RKO (cell line): ENCODE data around the gene ELFN1.

Experiments used
- DNase-seq: peaks from one replicate; pipeline ENCODE4 v3.0.0-alpha.2; 2016; ENCODE audit warnings: low spot score

Gene ELFN1

DNA sequence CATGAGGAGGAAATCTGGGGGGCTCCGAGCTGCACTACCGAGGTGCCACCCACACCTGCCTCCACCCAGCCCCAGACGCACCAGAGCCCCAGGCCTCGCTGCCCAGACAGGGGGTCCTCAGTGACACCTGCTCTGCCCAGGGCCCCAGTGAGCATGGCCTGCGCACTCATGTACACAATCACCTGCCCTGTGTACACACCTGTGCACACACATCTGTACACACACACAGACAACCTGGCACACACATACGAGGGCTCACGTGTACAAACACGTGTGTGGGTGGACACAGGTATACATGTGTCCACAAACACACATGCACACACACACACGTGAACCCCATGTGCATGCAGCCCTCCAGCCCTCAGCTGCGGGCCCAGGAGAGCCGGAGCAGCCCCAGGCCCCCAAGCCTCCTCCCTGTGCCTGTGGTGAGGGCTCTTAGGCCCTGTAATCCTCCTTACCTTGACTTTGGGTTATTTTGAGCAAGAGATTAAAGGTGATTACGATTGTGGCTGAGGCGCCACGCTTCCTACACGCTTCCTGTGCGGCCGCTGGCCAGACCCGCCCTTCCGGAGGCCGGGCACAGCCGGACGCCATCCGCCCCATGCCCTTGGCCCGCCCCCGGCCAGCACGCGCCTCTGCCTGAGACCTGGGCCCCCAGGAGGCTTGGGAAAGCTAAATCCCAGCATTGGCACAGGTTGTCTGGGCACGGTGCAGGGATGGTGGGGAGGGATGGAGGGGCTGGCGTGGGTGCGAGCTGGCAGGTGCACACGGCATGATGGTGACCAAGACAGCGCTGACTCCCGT, 71.9 kb downstream of the ELFN1 start:
- peak; percentile 75 for DNase-seq

DNA sequence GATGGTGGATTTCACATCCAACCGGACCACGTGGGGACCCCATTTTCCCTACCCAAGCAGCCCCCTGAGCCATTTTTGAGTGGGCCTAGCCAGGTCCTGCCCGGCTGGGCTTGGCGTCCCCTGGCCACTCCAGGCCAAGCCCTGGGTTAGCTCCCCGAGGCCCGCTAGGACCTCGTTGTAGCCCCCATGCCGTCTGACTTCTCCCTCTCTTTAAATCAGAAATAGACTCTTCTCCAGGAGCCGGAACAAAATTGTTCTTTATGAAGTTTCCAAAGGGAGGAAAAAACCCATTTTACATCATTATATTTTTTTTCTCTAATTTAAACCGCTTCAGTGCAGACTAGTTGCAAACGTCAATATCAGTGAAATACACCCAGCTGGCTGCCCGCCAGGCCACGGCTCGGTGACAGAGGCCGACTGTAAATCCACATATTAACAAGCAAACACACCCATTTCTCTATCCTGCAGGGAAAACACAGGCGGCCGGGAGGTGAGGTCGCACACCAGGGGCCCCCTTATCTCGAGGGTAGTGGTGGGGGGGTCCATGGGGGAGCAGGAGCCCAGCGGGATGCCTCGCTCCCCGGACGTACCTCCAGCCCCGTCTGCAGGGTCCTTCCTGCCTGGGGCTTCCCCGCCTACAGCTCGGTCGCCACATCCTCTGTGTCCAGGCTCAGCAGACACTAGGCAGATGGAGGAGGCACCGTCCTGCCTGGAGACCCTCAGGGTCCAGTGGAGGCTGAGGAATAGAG, 72.7 kb downstream of the ELFN1 start:
- DNase-seq = peak; percentile 63

GRCh38 chr7:1743481-1744230, 73.6 kb downstream of the ELFN1 start:
- no peak for DNase-seq

- no peak for DNase-seq
These were observed 74.4 kb downstream of the ELFN1 start for GRCh38 chr7:1744296-1745017.

DNA sequence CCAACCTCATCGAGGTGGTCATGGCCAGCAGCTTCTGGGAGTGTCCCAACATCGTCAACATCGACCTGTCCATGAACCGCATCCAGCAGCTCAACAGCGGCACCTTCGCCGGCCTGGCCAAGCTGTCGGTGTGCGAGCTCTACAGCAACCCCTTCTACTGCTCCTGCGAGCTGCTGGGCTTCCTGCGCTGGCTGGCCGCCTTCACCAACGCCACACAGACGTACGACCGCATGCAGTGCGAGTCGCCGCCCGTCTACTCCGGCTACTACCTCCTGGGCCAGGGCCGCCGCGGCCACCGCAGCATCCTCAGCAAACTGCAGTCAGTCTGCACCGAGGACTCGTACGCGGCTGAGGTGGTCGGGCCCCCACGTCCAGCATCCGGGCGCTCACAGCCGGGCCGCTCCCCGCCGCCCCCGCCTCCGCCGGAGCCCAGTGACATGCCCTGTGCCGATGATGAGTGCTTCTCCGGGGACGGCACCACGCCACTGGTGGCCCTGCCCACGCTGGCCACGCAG, 75.0 kb downstream of the ELFN1 start:
- DNase-seq = no peak

DNA sequence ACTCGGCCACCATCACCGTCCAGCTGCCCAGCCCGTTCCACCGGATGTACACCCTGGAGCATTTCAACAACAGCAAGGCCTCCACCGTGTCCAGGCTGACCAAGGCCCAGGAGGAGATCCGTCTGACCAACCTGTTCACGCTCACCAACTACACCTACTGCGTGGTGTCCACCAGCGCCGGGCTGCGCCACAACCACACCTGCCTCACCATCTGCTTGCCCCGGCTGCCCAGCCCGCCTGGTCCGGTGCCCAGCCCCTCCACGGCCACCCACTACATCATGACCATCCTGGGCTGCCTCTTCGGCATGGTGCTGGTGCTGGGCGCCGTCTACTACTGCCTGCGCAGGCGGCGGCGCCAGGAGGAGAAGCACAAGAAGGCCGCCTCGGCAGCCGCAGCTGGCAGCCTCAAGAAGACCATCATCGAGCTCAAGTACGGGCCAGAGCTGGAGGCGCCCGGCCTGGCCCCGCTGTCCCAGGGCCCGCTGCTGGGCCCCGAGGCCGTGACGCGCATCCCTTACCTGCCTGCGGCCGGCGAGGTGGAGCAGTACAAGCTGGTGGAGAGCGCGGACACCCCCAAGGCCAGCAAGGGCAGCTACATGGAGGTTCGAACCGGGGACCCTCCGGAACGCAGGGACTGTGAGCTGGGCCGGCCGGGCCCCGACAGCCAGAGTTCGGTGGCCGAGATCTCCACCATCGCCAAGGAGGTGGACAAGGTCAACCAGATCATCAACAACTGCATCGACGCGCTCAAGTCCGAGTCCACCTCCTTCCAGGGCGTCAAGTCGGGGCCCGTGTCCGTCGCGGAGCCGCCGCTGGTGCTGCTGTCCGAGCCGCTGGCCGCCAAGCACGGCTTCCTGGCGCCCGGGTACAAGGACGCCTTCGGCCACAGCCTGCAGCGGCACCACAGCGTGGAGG, 75.8 kb downstream of the ELFN1 start:
- no peak for DNase-seq

GRCh38 chr7:1746491-1746975, 76.5 kb downstream of the ELFN1 start:
- DNase-seq = no peak

- no peak for DNase-seq
These were observed 77.1 kb downstream of the ELFN1 start for GRCh38 chr7:1747004-1747801.

DNA sequence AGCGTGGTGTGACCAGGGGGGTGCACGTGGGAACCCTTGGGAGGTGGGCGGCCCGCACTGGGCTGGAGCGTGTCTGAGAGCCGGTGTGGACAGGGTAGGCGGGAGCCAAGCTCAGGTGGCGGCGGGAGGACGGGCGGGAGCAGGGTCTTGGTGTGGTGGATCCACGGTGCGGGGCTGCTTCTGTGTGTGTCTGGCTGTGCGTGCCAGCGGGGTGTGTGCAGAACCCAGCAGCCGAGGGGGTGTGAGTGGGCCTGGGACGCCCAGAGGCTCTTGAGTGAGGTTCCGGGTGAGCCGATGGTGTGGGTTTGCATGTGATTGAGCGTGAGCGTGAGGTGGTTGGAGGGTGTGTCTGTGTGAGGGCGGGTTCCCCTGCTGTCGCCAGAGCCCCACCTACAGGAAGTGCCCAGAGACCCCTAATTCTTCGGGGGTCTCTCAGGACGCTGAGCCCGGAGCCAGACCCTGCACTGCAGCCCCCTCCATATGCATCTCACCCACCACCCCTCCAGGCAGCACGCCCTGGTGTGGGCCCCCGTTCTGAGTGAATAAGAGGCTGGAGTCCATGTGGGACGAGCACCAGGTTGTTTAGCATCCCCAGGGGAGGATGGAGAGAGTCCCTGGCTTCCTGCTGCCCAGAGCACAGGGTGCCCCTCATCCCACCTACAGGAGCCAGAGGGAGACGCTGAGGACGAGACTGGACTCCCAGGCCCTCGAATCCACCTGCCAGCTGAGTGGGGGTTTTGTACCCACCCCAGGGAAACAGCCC, 78.2 kb downstream of the ELFN1 start:
- DNase-seq = no peak

DNA sequence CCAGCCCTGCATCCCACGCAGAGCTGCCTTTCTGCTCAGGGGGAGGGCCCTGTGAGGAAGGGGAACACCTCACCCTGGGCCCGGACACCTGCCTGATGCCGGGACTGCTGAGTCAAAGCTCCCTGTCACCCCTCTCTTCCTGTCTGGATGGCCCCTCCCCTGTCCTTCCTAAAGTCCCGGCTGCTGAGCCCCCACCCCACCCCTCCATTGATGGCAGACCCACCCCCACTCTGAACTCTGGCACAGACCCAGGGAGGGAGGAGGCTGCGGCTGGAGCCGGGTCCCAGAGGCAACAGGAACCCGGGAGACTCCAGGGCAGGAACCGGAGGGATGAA, 78.7 kb downstream of the ELFN1 start:
- no peak for DNase-seq

DNA sequence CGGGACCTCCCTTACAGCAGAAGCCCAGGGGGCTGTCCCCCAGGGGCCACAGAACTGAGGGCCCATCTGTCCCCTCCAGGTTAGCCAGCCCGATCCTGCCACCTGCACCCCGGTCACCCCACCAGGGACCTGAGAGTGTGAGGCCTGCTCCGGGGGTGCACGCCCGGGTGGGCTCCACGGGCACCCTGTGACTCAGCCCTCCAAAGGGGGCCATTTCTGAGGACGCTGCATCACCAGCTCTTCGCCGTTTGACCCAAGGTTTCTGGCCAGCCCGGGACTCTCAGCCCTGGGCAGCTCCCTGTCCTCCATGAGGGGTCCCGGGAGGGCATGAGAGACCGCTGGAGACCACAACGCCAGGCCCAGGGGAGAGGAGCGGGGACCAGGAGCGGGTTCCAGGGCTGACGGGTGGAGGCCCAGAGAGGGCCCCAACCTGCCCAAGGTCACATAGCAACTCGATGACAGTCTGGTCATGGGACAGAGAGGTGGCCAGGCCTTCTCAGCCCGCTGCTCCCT, 79.3 kb downstream of the ELFN1 start:
- DNase-seq = no peak

DNA sequence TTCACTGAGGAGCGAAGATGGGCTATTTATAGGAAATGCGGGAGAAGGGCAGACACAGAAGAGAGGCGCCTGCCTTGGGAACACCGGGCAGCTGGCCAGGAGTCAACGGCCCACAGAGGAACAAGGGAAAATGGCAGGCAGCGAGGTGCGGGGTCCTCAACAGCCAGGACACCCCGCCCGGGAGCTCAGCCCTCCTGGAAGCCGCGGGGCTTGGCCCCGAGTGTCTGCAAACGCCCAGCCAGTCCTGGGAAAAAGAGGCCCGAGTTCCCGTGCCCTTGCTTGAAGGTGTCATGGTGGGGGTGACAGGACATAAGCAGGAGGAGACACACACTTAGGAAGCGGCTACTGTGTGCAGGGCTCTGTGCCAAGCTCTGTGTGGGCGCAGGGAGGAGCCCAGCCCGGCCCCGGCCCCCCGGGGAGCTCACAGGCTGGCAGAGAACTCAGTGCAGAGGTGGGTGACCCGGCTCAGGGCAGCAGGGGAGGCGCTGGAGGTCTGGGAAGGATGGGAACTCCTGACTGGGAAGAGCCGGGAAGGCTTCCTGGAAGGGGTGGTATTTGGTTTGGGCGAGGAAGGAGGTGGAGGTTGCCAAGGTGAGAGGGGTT, 79.9 kb downstream of the ELFN1 start:
- no peak for DNase-seq

DNA sequence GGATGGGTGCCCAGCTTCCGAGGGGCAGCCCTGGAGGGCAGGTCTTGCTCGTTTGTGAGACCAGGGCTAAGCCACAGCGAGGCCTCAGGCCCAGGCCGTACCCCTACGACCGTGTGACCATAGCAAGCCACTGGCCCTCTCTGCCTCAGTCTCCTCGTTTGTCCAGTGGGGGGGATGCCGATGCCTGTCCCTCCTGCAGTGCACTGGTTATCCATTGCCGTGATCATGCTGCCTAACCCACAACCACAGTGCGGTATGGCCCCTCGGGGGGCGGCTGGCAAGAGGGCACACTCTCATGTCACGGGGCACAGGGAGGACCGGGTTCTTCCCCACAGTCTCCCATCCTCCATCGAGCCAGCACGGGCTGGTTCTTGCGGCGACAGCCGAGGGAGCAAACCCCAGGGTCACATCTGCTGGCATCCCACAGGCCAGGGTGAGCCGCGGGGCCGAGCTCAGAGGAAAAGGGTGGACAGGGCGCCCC, 80.5 kb downstream of the ELFN1 start:
- no peak for DNase-seq

- DNase-seq = no peak
These were observed 82.0 kb downstream of the ELFN1 start for GRCh38 chr7:1752111-1752510.

DNA sequence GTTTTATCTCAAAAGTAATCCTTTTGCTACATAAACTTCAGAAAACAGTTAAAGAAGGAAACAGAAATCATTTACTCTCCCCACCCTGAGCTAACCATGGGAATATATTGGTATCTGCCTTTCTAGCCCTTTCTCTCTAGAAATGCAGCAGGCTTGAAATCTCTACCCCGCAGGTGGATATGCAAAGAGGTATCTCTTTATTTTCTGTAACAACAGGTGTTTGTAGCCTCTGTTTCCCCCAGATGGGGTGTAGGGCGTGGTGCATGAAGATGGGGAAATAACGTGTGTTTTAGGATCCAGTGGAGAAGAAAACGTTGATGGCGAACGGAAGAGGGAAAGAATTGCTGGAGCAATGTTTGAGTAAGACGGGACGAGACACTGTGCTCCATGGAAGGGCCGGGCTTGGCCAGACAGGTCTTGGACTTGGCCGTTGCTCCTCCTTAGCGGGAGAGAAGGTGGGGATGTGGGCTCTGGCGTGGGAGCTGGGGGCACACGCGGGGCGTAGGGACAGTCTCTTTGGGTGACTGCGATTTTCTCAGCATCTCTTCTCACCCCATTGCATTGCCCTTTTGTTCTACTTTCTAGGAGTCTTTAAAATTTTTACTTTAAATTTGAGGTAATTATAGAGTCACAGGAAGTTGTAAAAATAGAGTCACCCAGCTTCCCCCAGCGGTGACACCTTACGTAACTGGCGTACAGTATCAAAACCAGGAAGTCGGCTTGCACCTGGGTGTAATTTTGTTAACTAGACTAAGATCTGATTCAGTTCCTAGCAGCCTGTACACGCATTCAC, 82.9 kb downstream of the ELFN1 start:
- no peak for DNase-seq

DNA sequence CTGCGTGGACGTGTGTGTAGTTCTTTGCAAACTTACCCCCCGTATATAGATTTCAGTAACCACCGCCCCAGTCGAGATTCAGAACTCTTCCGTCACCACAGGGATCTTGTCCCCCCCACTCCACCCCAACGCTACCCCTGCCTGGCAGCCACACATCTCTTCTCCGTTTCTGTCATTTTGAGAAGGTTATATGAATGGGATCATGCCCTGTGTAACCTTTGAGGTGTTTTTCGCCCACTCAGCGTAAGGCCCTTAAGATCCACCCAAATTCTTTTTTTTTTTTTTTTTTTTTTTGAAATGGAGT, 83.4 kb downstream of the ELFN1 start:
- no peak for DNase-seq

DNA sequence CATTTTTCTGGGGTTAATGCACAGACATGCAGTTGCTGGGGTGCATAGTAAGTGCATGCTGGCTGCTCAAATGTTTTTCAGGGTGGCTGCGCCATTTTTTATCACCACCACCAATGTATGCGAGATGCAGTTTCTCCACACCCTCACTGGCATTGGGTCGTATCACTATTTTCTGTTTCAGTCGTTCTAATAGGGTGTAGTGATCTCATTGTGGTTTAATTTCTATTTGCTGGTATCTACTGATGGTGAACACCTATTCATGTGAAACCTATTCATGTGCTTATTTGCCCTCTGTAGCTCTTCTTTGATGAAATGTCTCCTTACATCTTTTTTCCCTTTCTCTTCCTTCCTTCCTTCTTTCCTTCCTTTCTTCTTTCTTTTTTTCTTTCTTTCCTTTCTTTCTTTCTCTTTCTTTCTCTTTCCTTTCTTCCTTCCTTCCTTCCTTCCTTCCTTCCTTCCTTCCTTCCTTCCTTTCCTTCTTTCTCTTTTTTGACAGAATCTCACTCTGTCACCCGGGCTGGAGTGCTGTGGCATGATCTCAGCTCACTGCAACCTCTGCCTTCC, 84.3 kb downstream of the ELFN1 start:
- no peak for DNase-seq
